ENCODE results near the gene MED17.

MED17 gene

GRCh38 chr11:93796441-93797231, 12.6 kb downstream of the MED17 start:
- TF ChIP-seq CTCF (IDR thresholded peaks at IDR 0.05; ENCODE audit: low read depth, low read length): no peak
- H3K4me3 ChIP-seq (ENCODE audit: low read depth, low read length): no peak overlapping the region

GRCh38 chr11:93801366-93801765, 17.3 kb downstream of the MED17 start:
- no peak for TF ChIP-seq CTCF (IDR thresholded peaks at IDR 0.05; ENCODE audit: low read depth, low read length)
- no peak overlapping the region for H3K4me3 ChIP-seq (ENCODE audit: low read depth, low read length)

- H3K4me3 ChIP-seq (ENCODE audit: low read depth, low read length): no peak overlapping the region
- TF ChIP-seq CTCF (IDR thresholded peaks at IDR 0.05; ENCODE audit: low read depth, low read length): no peak
These were observed 20.8 kb downstream of the MED17 start for GRCh38 chr11:93804879-93805278.

DNA sequence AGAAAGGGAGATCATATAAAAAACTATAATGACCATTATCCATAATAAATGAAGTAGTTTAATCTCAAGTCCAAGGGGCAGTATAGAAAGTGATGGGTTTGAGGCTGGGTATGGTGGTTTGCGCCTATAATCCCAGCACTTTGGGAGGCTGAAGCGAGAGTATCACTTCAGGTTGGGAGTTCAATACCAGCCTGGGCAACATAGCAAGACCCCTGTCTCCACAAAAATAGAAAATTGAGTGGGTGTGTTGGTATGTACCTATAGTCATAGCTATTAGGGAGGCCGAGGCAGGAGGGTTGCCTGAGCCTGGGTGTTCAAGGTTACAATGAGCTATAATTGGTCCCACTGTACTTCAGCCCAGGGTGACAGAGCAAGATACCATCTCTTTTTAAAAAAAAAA, 23.9 kb downstream of the MED17 start:
- TF ChIP-seq CTCF (IDR thresholded peaks at IDR 0.05; ENCODE audit: low read depth, low read length): no peak
- H3K4me3 ChIP-seq (ENCODE audit: low read depth, low read length): no peak overlapping the region

DNA sequence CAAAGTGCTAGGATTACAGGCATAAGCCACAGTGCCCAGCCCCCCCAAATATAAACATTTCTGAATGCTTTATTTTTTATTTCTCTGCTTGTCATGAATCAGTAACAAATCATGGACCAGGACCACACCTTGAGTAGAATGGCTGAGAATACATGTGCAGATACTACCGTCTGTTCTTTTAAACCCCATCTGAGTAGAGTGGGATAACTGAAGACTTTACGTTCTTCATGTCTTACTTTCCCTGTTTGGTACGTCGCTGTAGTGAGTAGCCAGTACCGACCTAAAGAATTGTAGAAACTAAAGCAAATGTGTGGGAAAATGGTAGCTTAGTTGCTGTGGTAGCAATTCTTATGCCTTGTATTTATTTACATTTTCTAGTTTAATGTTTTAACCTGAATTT, 29.9 kb downstream of the MED17 start:
- no peak overlapping the region for H3K4me3 ChIP-seq (ENCODE audit: low read depth, low read length)
- TF ChIP-seq CTCF (IDR thresholded peaks at IDR 0.05; ENCODE audit: low read depth, low read length): no peak

DNA sequence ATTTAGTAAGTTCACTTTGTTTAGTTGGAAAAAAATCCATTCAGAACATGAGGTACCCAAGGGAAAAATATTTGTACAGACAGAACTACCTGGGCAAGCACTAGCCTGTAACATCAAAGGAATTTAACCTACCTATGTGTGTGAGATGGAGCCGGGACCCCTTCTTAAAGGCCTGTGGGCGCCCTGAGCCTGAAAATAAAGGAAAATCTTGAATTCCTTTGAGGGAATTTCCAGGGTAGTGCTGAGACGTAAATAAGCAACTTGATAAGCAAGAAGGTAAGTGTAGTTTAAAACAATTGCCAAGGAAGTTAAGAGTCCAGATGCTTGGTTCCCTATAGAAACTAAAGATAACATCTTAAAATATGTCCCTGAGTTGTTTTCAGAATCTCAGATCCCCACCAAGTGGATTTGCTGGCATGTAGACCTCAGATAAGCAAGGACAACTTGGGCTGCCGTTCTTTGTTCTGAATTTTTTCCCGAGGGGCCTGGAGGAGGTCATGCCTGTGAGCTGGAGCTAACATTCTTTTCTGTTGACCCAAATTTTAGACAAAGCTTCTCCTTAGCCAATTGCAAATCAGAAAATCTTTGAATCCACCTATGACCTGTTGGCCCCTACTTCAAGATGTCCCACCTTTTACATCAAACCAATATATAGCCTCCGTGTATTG, 31.0 kb downstream of the MED17 start:
- no peak overlapping the region for H3K4me3 ChIP-seq (ENCODE audit: low read depth, low read length)
- TF ChIP-seq CTCF (IDR thresholded peaks at IDR 0.05; ENCODE audit: low read depth, low read length): no peak

Data from WI38 (cell line).